GM19035 (cell line): ENCODE data around the gene NOXA1.
"Not testable (repeated sequence)": the region's sequence is repeated elsewhere in the genome, so short reads cannot be mapped to it uniquely, and the experiment has no call there.

Experiments
- ATAC-seq: cut with Tn5 transposase; IDR thresholded peaks from one replicate; pipeline ENCODE4 v1.9.1; 2021; ENCODE audit not compliant: unreplicated experiment

The NOXA1 gene

GRCh38 chr9:137437691-137438590, 14.7 kb downstream of the NOXA1 start:
- ATAC-seq, result no peak

- ATAC-seq, result no peak
Observed at GRCh38 chr9:137438591-137439157, 15.5 kb downstream of the NOXA1 start.

GRCh38 chr9:137439158-137439714, 16.0 kb downstream of the NOXA1 start:
- no peak for ATAC-seq

GRCh38 chr9:137441289-137441934, 18.2 kb downstream of the NOXA1 start, which contains the start of gene ENTPD8:
ENTPD8 (minus strand) TSS chr9:137441357; CDS start chr9:137438285, 3,072 bp downstream.
- ATAC-seq, result no peak

GRCh38 chr9:137441935-137442321, 18.7 kb downstream of the NOXA1 start:
- ATAC-seq, result no peak

GRCh38 chr9:137444106-137444790, 21.1 kb downstream of the NOXA1 start:
- no peak for ATAC-seq

GRCh38 chr9:137445275-137445807, 22.1 kb downstream of the NOXA1 start:
- ATAC-seq, result no peak

GRCh38 chr9:137445930-137446431, 22.8 kb downstream of the NOXA1 start:
- no peak for ATAC-seq

GRCh38 chr9:137446851-137447471, 23.8 kb downstream of the NOXA1 start:
- ATAC-seq, result no peak

GRCh38 chr9:137447722-137448601, 24.8 kb downstream of the NOXA1 start:
- ATAC-seq, result no peak

- ATAC-seq, result no peak
Observed at GRCh38 chr9:137448602-137448962, 25.4 kb downstream of the NOXA1 start.

GRCh38 chr9:137449081-137449844, 26.1 kb downstream of the NOXA1 start:
- no peak for ATAC-seq

GRCh38 chr9:137449931-137450538, 26.8 kb downstream of the NOXA1 start:
- ATAC-seq, result no peak

- ATAC-seq, result not testable (repeated sequence)
Observed at GRCh38 chr9:137450539-137451222, 27.5 kb downstream of the NOXA1 start.

- not testable (repeated sequence) for ATAC-seq
Observed at GRCh38 chr9:137451264-137452005, 28.2 kb downstream of the NOXA1 start.

- no peak for ATAC-seq
Observed at GRCh38 chr9:137452006-137452760, 29.0 kb downstream of the NOXA1 start.
